IPS-20b (cell line): ENCODE results near the gene RAB34.

Experiments
- H3K27ac ChIP-seq: one replicate; pipeline ENCODE4 v1.5.1; 2013; ENCODE audit warnings: low read length
- H3K27me3 ChIP-seq: 2 replicates; pipeline ENCODE4 v1.6.1; 2013; ENCODE audit warnings: mild to moderate bottlenecking, low read length, inconsistent platforms; ENCODE audit not compliant: insufficient read depth
- H3K36me3 ChIP-seq: 2 replicates; pipeline ENCODE4 v1.6.1; 2013; ENCODE audit warnings: low read depth, mild to moderate bottlenecking, inconsistent platforms, low read length, moderate library complexity; ENCODE audit not compliant: insufficient read depth
- H3K4me1 ChIP-seq: 2 replicates; pipeline ENCODE4 v1.6.1; 2013; ENCODE audit warnings: mild to moderate bottlenecking, control low read depth, inconsistent platforms, low read length, moderate library complexity; ENCODE audit not compliant: insufficient read depth
- H3K4me3 ChIP-seq: 2 replicates; pipeline ENCODE4 v1.5.1; 2013; ENCODE audit warnings: mild to moderate bottlenecking, low read length, inconsistent platforms
- H3K9ac ChIP-seq: 2 replicates; pipeline ENCODE4 v1.6.1; 2013; ENCODE audit warnings: low read depth, mild to moderate bottlenecking, inconsistent platforms, low read length, moderate library complexity
- H3K9me3 ChIP-seq: 2 replicates; pipeline ENCODE4 v1.6.1; 2013; ENCODE audit warnings: mild to moderate bottlenecking, low read depth, low read length, inconsistent platforms; ENCODE audit not compliant: insufficient read depth

Gene RAB34

GRCh38 chr17:28700830-28701492 is 16.7 kb downstream of the RAB34 start:
- no peak overlapping the region for H3K4me3 ChIP-seq
- H3K36me3 ChIP-seq: peaks cover 90% of the 10 kb centered on the region
- H3K9me3 ChIP-seq: no peaks in the 10 kb centered on the region
- no peak overlapping the region for H3K9ac ChIP-seq
- no peaks in the 10 kb centered on the region for H3K4me1 ChIP-seq
- no peaks in the 10 kb centered on the region for H3K27me3 ChIP-seq
- H3K27ac ChIP-seq: no peak overlapping the region

GRCh38 chr17:28700278-28700677 is 17.4 kb downstream of the RAB34 start:
- Histone ChIP-seq H3K36me3 (peaks cover 95% of the 10 kb centered on the region), H3K4me1 (no peaks in the 10 kb centered on the region), H3K27ac (no peak overlapping the region), H3K9ac (no peak overlapping the region), H3K4me3 (no peak overlapping the region), H3K27me3 (no peaks in the 10 kb centered on the region), H3K9me3 (no peaks in the 10 kb centered on the region)

- Histone ChIP-seq H3K36me3 (peaks cover 100% of the 10 kb centered on the region), H3K4me3 (no peak overlapping the region), H3K4me1 (no peaks in the 10 kb centered on the region), H3K9ac (no peak overlapping the region), H3K27ac (no peak overlapping the region), H3K9me3 (no peaks in the 10 kb centered on the region), H3K27me3 (no peaks in the 10 kb centered on the region)
These were observed 19.3 kb downstream of the RAB34 start for GRCh38 chr17:28698253-28698941.

- Histone ChIP-seq H3K9ac (no peak overlapping the region), H3K4me1 (no peaks in the 10 kb centered on the region), H3K27me3 (no peaks in the 10 kb centered on the region), H3K27ac (no peak overlapping the region), H3K36me3 (peaks cover 91% of the 10 kb centered on the region), H3K4me3 (no peak overlapping the region), H3K9me3 (no peaks in the 10 kb centered on the region)
These were observed 23.8 kb downstream of the RAB34 start for GRCh38 chr17:28693869-28694268.

- no peaks in the 10 kb centered on the region for H3K9me3 ChIP-seq
- H3K4me1 ChIP-seq: no peaks in the 10 kb centered on the region
- H3K36me3 ChIP-seq: peaks cover 90% of the 10 kb centered on the region
- H3K27ac ChIP-seq: no peak overlapping the region
- H3K9ac ChIP-seq: no peak overlapping the region
- no peaks in the 10 kb centered on the region for H3K27me3 ChIP-seq
- no peak overlapping the region for H3K4me3 ChIP-seq
These were observed 28.7 kb downstream of the RAB34 start for GRCh38 chr17:28689011-28689410.

GRCh38 chr17:28688481-28688880 is 29.2 kb downstream of the RAB34 start:
- peaks cover 89% of the 10 kb centered on the region for H3K36me3 ChIP-seq
- no peaks in the 10 kb centered on the region for H3K9me3 ChIP-seq
- H3K4me1 ChIP-seq: no peaks in the 10 kb centered on the region
- H3K4me3 ChIP-seq: no peak overlapping the region
- H3K9ac ChIP-seq: no peak overlapping the region
- H3K27me3 ChIP-seq: no peaks in the 10 kb centered on the region
- H3K27ac ChIP-seq: no peak overlapping the region

GRCh38 chr17:28686296-28686695 is 31.4 kb downstream of the RAB34 start:
- no peaks in the 10 kb centered on the region for H3K9me3 ChIP-seq

GRCh38 chr17:28685366-28685765 is 32.3 kb downstream of the RAB34 start:
- Histone ChIP-seq H3K36me3 (peaks cover 99% of the 10 kb centered on the region), H3K4me3 (no peak overlapping the region), H3K27ac (no peak overlapping the region), H3K9me3 (no peaks in the 10 kb centered on the region), H3K27me3 (no peaks in the 10 kb centered on the region), H3K9ac (no peak overlapping the region), H3K4me1 (no peaks in the 10 kb centered on the region)

More at GRCh38 chr17:28686296-28686695, 31.4 kb downstream of the RAB34 start:
- H3K9ac ChIP-seq: no peak overlapping the region
- H3K36me3 ChIP-seq: peaks cover 99% of the 10 kb centered on the region
- H3K27me3 ChIP-seq: no peaks in the 10 kb centered on the region
- no peak overlapping the region for H3K4me3 ChIP-seq
- no peak overlapping the region for H3K27ac ChIP-seq
- H3K4me1 ChIP-seq: no peaks in the 10 kb centered on the region

GRCh38 chr17:28684963-28685362 is 32.7 kb downstream of the RAB34 start:
- no peaks in the 10 kb centered on the region for H3K4me1 ChIP-seq
- H3K9ac ChIP-seq: no peak overlapping the region
- H3K9me3 ChIP-seq: no peaks in the 10 kb centered on the region
- no peaks in the 10 kb centered on the region for H3K27me3 ChIP-seq
- H3K4me3 ChIP-seq: no peak overlapping the region
- H3K36me3 ChIP-seq: peaks cover 97% of the 10 kb centered on the region
- no peak overlapping the region for H3K27ac ChIP-seq

GRCh38 chr17:28682655-28683054 is 35.0 kb downstream of the RAB34 start:
- H3K9ac ChIP-seq: no peak overlapping the region
- peaks cover 97% of the 10 kb centered on the region for H3K36me3 ChIP-seq
- no peaks in the 10 kb centered on the region for H3K9me3 ChIP-seq
- no peaks in the 10 kb centered on the region for H3K4me1 ChIP-seq
- no peaks in the 10 kb centered on the region for H3K27me3 ChIP-seq
- no peak overlapping the region for H3K27ac ChIP-seq
- no peak overlapping the region for H3K4me3 ChIP-seq

- Histone ChIP-seq H3K27me3 (no peaks in the 10 kb centered on the region), H3K9me3 (no peaks in the 10 kb centered on the region), H3K9ac (no peak overlapping the region), H3K27ac (no peak overlapping the region), H3K4me1 (no peaks in the 10 kb centered on the region), H3K4me3 (no peak overlapping the region), H3K36me3 (peaks cover 99% of the 10 kb centered on the region)
These were observed 41.7 kb downstream of the RAB34 start for GRCh38 chr17:28675980-28676379.

GRCh38 chr17:28675490-28675889 is 42.2 kb downstream of the RAB34 start:
- Histone ChIP-seq H3K36me3 (peaks cover 99% of the 10 kb centered on the region), H3K4me1 (no peaks in the 10 kb centered on the region), H3K4me3 (no peak overlapping the region), H3K27me3 (no peaks in the 10 kb centered on the region), H3K9ac (no peak overlapping the region), H3K27ac (no peak overlapping the region), H3K9me3 (no peaks in the 10 kb centered on the region)
